ENCODE measurements around the gene EEF1AKMT3.
A peak's percentile ranks its signal among the peaks of the same experiment; 100 is the strongest.

EEF1AKMT3 gene

GRCh38 chr12:57783861-57784260, 11.4 kb downstream of the EEF1AKMT3 start:
- DNase-seq = no peak

- no peak for DNase-seq
These were observed 21.5 kb downstream of the EEF1AKMT3 start for GRCh38 chr12:57793920-57794319.

GRCh38 chr12:57795354-57795753, 22.9 kb downstream of the EEF1AKMT3 start:
- no peak for DNase-seq

- no peak for DNase-seq
These were observed 24.6 kb downstream of the EEF1AKMT3 start for GRCh38 chr12:57796996-57797395.

GRCh38 chr12:57797933-57798332, 25.5 kb downstream of the EEF1AKMT3 start:
- no peak for DNase-seq

- no peak for DNase-seq
These were observed 28.6 kb downstream of the EEF1AKMT3 start for GRCh38 chr12:57800965-57801364.

GRCh38 chr12:57802607-57803006, 30.2 kb downstream of the EEF1AKMT3 start:
- DNase-seq = no peak

GRCh38 chr12:57803319-57803893, 31.0 kb downstream of the EEF1AKMT3 start:
- DNase-seq = peak in 2 of 5 donors; percentile 12 to 24

GRCh38 chr12:57806677-57807076, 34.3 kb downstream of the EEF1AKMT3 start:
- no peak for DNase-seq

GRCh38 chr12:57807285-57807684, 34.9 kb downstream of the EEF1AKMT3 start:
- no peak for DNase-seq

GRCh38 chr12:57808351-57808750, 35.9 kb downstream of the EEF1AKMT3 start:
- DNase-seq = no peak

- no peak for DNase-seq
These were observed 37.0 kb downstream of the EEF1AKMT3 start for GRCh38 chr12:57809425-57809824.

GRCh38 chr12:57810450-57810849, 38.0 kb downstream of the EEF1AKMT3 start:
- DNase-seq = no peak

- DNase-seq = no peak
These were observed 38.8 kb downstream of the EEF1AKMT3 start for GRCh38 chr12:57811028-57811755.

GRCh38 chr12:57813111-57813970, 40.9 kb downstream of the EEF1AKMT3 start:
- no peak for DNase-seq

GRCh38 chr12:57813971-57814772, 41.8 kb downstream of the EEF1AKMT3 start:
- no peak for DNase-seq

GRCh38 chr12:57815177-57816000, 43.0 kb downstream of the EEF1AKMT3 start:
- DNase-seq = peak in 1 of 5 donors; percentile 12

GRCh38 chr12:57816001-57816854, 43.8 kb downstream of the EEF1AKMT3 start:
- no peak for DNase-seq

GRCh38 chr12:57816855-57817151, 44.4 kb downstream of the EEF1AKMT3 start:
- DNase-seq = no peak

- no peak for DNase-seq
These were observed 45.0 kb downstream of the EEF1AKMT3 start for GRCh38 chr12:57817261-57817989.
